RWPE2 (cell line): Measurements from ENCODE around the gene NID1.

Source experiments
- ATAC-seq: fragments of 200-7000 bp; cut with Tn5 transposase; 3 replicates; pipeline ENCODE4 v1.9.1; 2021; ENCODE audit warnings: low read depth
- DNase-seq: peaks from one replicate; pipeline ENCODE4 v3.0.0-alpha.2; 2020; ENCODE audit warnings: low spot score
- H3K27ac ChIP-seq: fragments of 450-650 bp; 2 replicates; pipeline ENCODE4 v1.5.1; 2017; ENCODE audit warnings: mild to moderate bottlenecking; ENCODE audit not compliant: poor library complexity, severe bottlenecking
- H3K27me3 ChIP-seq: fragments of 250-450 bp; sonication (Bioruptor Pico); 2 replicates; pipeline ENCODE4 v1.5.1; 2021; ENCODE audit warnings: mild to moderate bottlenecking, moderate library complexity; ENCODE audit not compliant: insufficient read depth, poor library complexity, severe bottlenecking
- H3K36me3 ChIP-seq: fragments of 250-450 bp; sonication (Bioruptor Pico); 2 replicates; pipeline ENCODE4 v1.5.1; 2020; ENCODE audit warnings: low read depth, mild to moderate bottlenecking, moderate library complexity
- H3K4me1 ChIP-seq: fragments of 250-450 bp; sonication (Bioruptor Pico); 2 replicates; pipeline ENCODE4 v1.5.1; 2021; ENCODE audit warnings: mild to moderate bottlenecking, moderate library complexity; ENCODE audit not compliant: insufficient read depth, poor library complexity, severe bottlenecking
- H3K4me3 ChIP-seq: fragments of 250-450 bp; sonication (Bioruptor Pico); 2 replicates; pipeline ENCODE4 v1.5.1; 2021; ENCODE audit warnings: mild to moderate bottlenecking, moderate library complexity; ENCODE audit not compliant: severe bottlenecking
- H3K9me3 ChIP-seq: fragments of 250-450 bp; sonication (Bioruptor Pico); 2 replicates; pipeline ENCODE4 v1.5.1; 2021; ENCODE audit warnings: mild to moderate bottlenecking, moderate library complexity; ENCODE audit not compliant: severe bottlenecking
- TF ChIP-seq, protein P1 (sequence below): fragments of 450-650 bp; IDR thresholded peaks from one replicate; pipeline ENCODE4 v1.5.1; 2017; ENCODE audit warnings: mild to moderate bottlenecking, moderate library complexity; ENCODE audit not compliant: poor library complexity, severe bottlenecking

Gene NID1, protein sequence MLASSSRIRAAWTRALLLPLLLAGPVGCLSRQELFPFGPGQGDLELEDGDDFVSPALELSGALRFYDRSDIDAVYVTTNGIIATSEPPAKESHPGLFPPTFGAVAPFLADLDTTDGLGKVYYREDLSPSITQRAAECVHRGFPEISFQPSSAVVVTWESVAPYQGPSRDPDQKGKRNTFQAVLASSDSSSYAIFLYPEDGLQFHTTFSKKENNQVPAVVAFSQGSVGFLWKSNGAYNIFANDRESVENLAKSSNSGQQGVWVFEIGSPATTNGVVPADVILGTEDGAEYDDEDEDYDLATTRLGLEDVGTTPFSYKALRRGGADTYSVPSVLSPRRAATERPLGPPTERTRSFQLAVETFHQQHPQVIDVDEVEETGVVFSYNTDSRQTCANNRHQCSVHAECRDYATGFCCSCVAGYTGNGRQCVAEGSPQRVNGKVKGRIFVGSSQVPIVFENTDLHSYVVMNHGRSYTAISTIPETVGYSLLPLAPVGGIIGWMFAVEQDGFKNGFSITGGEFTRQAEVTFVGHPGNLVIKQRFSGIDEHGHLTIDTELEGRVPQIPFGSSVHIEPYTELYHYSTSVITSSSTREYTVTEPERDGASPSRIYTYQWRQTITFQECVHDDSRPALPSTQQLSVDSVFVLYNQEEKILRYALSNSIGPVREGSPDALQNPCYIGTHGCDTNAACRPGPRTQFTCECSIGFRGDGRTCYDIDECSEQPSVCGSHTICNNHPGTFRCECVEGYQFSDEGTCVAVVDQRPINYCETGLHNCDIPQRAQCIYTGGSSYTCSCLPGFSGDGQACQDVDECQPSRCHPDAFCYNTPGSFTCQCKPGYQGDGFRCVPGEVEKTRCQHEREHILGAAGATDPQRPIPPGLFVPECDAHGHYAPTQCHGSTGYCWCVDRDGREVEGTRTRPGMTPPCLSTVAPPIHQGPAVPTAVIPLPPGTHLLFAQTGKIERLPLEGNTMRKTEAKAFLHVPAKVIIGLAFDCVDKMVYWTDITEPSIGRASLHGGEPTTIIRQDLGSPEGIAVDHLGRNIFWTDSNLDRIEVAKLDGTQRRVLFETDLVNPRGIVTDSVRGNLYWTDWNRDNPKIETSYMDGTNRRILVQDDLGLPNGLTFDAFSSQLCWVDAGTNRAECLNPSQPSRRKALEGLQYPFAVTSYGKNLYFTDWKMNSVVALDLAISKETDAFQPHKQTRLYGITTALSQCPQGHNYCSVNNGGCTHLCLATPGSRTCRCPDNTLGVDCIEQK

DNA sequence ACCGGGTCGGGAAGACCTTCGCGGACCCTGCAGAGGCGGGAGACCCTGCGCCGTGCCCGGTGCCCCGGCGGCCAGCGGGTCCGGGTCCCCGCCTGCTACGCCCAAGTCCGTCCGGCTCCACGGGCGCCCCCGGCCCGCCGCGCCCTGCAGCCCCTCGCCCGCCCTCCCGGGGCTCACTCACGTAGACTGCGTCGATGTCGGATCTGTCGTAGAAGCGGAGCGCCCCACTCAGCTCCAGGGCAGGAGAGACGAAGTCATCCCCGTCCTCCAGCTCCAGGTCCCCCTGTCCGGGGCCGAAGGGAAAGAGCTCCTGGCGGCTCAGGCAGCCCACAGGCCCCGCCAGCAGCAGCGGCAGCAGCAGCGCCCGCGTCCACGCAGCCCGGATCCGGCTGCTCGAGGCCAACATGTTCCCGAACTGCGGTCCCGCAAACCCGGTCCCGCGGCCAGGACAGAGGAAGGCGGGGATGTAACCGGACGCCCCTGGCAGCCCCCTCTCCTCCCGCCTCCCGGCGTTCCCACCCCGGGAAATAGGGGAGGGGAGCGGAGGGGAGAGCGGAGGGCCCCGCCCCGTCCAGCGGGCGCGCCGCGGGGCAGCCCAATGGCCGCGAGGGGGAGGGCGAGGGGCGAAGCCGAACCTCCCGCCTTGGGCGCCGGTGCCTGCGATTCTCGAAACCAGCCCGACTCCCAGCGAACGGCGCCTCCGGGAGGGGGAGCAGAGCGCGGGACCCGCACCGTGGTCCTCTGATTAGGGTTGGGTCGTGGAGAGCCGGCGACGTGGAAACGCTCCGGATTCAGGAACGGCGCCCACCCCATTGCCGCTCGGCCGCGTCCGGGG lies at the start of gene NID1:
NID1 (minus strand) TSS at position 417 of the 835 bp plus-strand sequence; CDS start at position 406, 11 bp downstream.
- Histone ChIP-seq H3K36me3 (no peaks in the 10 kb centered on the region), H3K4me3 (peak within 1 kb of the TSS; percentile 62), H3K4me1 (no peaks in the 10 kb centered on the region), H3K9me3 (no peaks in the 10 kb centered on the region), H3K27me3 (no peaks in the 10 kb centered on the region), H3K27ac (peak within 1 kb of the TSS; percentile 27)
- ATAC-seq (peak; percentile 76), DNase-seq (no peak)
- TF ChIP-seq, protein P1, sequence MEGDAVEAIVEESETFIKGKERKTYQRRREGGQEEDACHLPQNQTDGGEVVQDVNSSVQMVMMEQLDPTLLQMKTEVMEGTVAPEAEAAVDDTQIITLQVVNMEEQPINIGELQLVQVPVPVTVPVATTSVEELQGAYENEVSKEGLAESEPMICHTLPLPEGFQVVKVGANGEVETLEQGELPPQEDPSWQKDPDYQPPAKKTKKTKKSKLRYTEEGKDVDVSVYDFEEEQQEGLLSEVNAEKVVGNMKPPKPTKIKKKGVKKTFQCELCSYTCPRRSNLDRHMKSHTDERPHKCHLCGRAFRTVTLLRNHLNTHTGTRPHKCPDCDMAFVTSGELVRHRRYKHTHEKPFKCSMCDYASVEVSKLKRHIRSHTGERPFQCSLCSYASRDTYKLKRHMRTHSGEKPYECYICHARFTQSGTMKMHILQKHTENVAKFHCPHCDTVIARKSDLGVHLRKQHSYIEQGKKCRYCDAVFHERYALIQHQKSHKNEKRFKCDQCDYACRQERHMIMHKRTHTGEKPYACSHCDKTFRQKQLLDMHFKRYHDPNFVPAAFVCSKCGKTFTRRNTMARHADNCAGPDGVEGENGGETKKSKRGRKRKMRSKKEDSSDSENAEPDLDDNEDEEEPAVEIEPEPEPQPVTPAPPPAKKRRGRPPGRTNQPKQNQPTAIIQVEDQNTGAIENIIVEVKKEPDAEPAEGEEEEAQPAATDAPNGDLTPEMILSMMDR: no peak

DNA sequence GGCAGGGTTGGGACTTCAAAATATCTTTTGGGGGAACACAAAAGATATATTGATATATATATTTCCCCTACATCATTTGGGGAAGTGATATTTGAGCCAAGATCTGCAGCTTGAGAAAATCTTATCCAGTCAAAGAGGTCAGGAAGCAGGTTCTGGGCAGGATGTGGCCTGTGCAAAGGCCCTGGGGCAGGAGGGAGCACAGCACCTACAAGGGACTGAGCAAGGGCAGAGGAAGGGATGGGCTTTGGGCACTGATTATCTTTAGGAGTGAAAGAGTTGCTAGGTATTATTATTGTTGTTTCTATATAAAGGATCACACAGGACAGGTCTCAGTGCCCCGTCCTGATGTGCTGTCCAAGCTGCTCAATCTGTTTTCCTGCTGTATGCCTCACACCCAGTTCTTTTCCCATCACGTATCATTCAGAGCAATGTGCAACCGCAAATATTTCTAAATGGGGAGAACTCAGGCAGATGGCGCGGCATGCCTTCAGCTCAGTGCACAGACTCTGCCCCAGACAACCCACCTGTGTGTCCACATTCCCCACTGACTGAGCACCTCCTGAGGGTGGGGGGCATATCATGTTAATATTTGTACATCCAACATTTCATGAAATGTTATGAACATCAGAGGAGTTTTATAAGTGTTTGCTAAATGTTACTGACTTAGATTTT lies 49.3 kb upstream of the NID1 start:
- Histone ChIP-seq H3K9me3 (no peaks in the 10 kb centered on the region), H3K36me3 (no peaks in the 10 kb centered on the region), H3K4me3 (no peak overlapping the region), H3K4me1 (no peaks in the 10 kb centered on the region), H3K27ac (no peak overlapping the region), H3K27me3 (no peaks in the 10 kb centered on the region)
- DNase-seq (no peak), ATAC-seq (no peak)
- TF ChIP-seq, protein P1: no peak

DNA sequence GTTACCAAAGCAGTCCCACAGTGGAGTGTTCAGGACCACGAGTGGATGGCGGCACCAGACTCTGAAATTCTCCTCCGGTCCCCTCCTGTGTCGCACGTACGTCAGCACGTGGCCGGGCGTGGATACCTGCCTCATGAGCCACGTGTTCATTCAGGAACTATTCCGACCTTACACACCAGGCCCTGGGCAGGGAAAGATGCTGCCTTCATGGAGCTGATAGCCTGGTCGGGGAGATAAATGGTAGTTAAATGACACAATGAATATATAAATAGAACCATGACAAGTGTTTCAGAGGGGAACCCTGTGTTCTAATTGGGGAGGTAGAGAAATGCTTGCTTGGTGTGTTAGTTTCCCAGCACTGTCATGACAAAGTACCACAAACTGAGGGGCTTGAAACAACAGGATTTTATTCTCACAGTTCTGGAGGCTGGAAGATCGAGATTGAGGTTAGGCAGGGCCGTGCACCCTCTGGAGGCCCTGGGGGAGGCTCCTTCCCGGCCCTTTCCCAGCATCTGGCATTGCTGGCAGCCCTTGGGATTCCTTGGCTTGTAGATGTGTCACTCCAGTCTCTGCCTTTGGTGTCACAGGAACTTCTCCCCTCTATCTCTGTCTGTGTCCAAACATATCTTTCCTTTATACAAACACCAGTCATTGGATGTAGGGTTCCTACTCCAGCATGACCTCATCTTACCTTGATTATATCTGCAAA lies 48.6 kb upstream of the NID1 start:
- Histone ChIP-seq H3K36me3 (no peaks in the 10 kb centered on the region), H3K4me3 (no peak overlapping the region), H3K27me3 (no peaks in the 10 kb centered on the region), H3K4me1 (no peaks in the 10 kb centered on the region), H3K27ac (no peak overlapping the region), H3K9me3 (no peaks in the 10 kb centered on the region)
- DNase-seq (no peak), ATAC-seq (no peak)
- TF ChIP-seq, protein P1: no peak

DNA sequence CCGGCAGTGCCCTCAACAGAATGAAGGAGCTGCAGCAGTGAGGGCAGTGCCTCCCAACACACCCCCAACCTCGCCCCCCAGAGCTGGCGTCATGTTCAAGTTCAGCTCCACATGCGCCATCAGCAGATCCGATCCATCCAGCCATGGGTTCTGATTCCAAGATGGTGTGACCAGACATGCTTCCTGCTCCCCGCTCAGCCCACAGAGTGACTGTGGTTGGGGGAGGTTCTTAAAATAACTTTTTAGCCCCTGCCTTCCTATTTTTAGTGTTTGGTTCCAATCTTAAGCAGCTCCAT lies 47.4 kb upstream of the NID1 start:
- TF ChIP-seq, protein P1: no peak
- DNase-seq: no peak
- H3K27me3 ChIP-seq: no peaks in the 10 kb centered on the region
- H3K9me3 ChIP-seq: no peaks in the 10 kb centered on the region
- ATAC-seq: no peak
- H3K27ac ChIP-seq: no peak overlapping the region
- H3K36me3 ChIP-seq: no peaks in the 10 kb centered on the region
- no peaks in the 10 kb centered on the region for H3K4me1 ChIP-seq
- no peak overlapping the region for H3K4me3 ChIP-seq
